GM12801 (cell line): ENCODE measurements around the gene CCR5.

Experiments
- TF ChIP-seq, protein P1 (sequence below): IDR thresholded peaks from one replicate; pipeline ENCODE4 v1.5.1; 2011; ENCODE audit warnings: control low read depth; ENCODE audit not compliant: insufficient read length; ENCODE audit errors: extremely low read depth

Gene CCR5

DNA sequence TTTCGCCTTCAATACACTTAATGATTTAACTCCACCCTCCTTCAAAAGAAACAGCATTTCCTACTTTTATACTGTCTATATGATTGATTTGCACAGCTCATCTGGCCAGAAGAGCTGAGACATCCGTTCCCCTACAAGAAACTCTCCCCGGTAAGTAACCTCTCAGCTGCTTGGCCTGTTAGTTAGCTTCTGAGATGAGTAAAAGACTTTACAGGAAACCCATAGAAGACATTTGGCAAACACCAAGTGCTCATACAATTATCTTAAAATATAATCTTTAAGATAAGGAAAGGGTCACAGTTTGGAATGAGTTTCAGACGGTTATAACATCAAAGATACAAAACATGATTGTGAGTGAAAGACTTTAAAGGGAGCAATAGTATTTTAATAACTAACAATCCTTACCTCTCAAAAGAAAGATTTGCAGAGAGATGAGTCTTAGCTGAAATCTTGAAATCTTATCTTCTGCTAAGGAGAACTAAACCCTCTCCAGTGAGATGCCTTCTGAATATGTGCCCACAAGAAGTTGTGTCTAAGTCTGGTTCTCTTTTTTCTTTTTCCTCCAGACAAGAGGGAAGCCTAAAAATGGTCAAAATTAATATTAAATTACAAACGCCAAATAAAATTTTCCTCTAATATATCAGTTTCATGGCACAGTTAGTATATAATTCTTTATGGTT is at the start of gene CCR5:
CCR5 (plus strand) TSS at position 108 of the 680 bp plus-strand sequence. CDS start 1,957 bp downstream, outside the sequence.
- TF ChIP-seq, protein P1, sequence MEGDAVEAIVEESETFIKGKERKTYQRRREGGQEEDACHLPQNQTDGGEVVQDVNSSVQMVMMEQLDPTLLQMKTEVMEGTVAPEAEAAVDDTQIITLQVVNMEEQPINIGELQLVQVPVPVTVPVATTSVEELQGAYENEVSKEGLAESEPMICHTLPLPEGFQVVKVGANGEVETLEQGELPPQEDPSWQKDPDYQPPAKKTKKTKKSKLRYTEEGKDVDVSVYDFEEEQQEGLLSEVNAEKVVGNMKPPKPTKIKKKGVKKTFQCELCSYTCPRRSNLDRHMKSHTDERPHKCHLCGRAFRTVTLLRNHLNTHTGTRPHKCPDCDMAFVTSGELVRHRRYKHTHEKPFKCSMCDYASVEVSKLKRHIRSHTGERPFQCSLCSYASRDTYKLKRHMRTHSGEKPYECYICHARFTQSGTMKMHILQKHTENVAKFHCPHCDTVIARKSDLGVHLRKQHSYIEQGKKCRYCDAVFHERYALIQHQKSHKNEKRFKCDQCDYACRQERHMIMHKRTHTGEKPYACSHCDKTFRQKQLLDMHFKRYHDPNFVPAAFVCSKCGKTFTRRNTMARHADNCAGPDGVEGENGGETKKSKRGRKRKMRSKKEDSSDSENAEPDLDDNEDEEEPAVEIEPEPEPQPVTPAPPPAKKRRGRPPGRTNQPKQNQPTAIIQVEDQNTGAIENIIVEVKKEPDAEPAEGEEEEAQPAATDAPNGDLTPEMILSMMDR = no peak

DNA sequence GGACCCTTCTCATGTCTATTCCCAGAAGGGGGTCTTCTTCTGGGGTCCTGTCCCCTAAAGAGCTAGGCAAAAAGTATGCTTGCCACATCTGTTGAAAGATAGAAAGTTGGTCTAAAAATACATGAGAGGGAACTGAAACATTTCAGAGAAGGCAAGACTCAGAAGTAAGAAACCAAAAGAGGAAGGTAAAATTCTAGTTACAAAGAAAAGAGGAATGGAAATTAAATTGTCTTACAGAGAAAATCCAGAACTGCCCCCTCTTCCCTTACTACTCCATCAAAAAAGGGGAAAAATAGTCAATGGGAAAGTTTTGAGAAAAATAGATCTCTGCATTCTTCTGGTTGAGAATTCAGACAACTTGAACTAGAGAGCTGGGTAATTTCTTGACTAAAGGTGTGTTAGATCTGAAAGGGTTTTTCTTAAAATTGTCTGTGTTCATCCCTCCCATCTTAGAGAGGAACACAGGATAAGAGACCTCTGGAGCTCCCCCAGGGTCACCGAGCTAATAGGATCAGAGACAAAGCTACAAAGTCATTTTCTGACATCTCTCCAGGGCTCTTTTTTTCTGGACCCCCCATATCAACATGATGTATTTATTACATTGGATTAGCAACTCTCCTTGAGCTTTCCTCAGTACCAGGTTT is 49.2 kb upstream of the CCR5 start:
- TF ChIP-seq, protein P1 = no peak

DNA sequence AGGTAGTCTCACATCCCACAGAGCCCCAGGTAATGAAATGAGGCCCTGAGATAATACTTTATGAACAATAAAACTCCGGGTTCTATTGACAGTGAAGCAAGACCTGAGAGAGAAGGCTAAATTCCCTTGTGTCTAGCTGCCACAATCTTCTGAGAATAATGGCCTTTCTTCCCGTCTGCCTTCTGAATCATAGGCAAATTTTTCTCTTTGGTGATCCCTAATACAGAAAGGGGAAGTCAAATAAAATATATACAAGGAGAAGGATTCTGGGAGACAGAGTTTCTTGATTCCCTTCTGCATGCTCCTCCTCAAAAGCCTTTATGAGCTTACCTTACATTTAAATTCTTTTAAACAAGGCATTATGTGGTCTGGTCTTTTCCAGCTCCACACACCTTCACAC is 46.7 kb upstream of the CCR5 start:
- TF ChIP-seq, protein P1 = no peak

DNA sequence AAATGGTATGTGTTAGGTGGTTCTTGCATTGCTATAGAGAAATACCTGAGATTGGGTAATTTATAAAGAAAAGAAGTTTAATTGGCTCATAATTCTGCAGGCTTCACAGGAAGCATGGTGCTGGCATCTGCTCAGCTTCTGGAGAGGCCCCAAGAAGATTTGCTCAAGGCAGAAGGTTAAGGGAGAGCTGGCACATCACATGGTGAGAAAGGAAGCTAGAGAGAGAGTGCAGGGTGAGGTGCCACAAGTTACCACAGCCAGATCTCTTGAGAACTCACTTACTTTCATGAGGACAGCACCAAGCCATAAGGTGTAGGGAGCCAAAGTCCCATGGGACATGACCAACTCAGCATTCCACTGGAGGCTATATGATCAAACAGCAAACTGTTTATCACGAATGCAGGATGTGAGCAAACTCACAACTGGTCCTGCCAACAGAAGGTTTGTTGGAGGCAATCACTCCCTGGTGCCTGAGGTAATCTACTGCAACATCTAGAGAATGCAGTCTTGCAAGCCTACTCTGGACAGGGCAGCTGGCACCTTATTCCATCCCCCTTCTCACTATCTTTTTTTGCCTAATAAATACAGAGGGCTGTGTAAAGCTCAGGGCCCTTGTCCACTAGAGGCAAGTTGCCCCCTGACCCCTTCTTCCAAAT is 45.0 kb upstream of the CCR5 start:
- TF ChIP-seq, protein P1 = no peak

DNA sequence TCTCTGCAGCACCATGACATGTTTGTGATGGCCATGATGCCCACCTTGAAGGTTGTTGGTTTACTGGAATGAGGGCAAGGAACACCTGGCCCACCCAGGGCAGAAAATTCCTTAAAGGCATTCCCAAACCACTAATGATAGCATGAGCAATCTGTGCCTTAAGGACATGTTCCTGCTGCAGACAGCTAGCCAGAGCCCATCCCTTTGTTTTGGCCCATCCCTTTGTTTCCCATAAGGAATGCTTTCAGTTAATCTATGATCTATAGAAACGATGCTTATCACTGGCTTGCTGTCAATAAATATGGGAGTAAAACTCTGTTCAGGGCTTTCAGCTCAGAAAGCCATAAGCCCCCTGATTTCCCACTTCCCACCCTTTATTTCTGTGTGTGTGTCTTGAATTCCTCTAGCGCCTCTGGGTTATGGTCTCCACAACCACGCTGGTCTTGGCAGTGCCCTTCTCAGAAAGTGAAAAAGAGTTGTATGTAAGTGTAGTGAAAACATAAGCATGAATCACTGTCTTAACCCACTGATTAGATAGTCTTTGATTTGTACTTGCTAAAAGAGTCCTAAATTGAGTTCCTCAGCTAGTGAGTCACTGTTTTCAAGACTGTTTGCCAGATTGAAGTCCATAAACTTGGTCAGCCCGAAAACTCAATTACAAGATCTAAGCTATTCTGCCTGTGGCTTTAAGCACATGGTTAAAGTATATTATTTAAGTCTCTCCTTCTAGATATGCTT is 35.8 kb upstream of the CCR5 start:
- TF ChIP-seq, protein P1 = no peak

DNA sequence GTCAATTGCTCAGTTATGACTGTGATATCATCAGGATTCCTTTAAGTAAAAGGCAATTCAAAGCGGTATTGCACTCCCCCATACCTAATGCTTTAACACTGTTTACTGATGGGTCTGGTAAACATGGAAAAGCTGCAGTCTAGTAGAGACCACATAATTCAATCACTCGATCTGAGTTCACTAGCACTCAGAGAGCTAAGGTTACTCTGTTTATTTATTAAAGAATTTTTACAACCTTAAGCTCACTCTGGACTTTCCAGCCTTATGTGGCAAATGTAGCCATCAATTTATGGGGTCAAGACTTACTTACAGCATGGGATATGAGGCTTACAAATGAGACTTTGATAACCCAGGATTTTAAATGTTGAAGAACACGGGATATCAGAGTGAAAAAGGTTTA is 35.2 kb upstream of the CCR5 start:
- TF ChIP-seq, protein P1 = no peak

DNA sequence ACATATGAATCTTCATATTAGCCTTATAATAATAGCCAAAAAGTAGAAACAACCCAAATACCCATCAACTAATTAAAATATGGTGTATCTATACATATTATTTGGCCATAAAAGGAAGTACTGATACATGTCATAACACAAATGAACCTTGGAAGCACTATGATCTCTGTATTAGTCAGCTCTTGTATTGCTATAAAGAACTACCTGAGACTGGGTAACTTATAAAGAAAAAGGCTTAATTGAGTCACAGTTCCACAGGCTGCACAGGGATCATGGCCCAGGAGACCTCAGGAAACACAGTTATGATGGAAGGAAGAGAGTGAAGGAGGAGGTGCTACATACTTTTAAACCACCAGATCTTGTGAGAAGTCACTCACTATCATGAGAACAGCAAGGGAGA is 32.8 kb upstream of the CCR5 start:
- TF ChIP-seq, protein P1 = no peak
